Measurements from ENCODE around the gene DMD. TPM values are rescaled to one million over a fixed set of nuclear protein-coding genes. Genes with fewer than 3 reads are reported as not detected.

Gene DMD
- total RNA-seq, 1 experiment from 2014 or later, result 47.2 TPM

DNA sequence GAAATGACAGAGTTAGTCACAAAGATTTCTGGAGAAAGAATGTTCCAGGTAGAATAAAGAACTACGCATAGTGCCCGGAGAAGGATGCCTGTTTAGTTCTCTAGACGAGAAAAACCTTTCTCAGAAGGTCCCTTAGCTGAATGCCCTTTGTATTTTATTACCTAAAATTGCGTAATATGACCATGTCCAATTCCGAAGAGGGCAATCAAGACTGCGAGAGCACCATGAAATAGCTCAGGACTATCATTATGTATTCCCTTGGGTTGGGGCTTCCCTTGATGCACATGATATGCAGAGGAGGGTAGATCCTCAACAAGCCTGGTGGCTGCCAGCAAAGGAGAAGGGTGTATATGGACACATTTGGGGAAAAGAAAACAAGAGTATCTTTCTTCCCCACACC lies 1781.4 kb downstream of the DMD start:
- H3K27me3 Mint-ChIP-seq (ENCODE audit: insufficient read depth, unreplicated experiment), result no peaks in the 10 kb centered on the region
- Histone ChIP-seq H3K4me1 (0 out of 2 replicates have a peak, but pooled peaks cover 4% of the 10 kb centered on the region), H3K9me3 (no peaks in the 10 kb centered on the region), H3K36me3 (ENCODE audit: control insufficient read depth, insufficient read depth, low read length) (no peaks in the 10 kb centered on the region), H3K4me3 (ENCODE audit: low read depth, low read length) (no peak overlapping the region), H3K27me3 (replicated peaks; ENCODE audit: control insufficient read depth, insufficient read depth, low read length) (no peaks in the 10 kb centered on the region)
- ChIA-PET POLR2A (no interaction called here), CTCF (interaction anchor here (1.0 kb wide), 1 partner anchor 113 kb away, joined by 3 read pairs; no protein-coding TSS in a partner anchor)
- no peaks in the 10 kb centered on the region for H3K9me3 Mint-ChIP-seq (ENCODE audit: unreplicated experiment)
- TF ChIP-seq, protein P1, sequence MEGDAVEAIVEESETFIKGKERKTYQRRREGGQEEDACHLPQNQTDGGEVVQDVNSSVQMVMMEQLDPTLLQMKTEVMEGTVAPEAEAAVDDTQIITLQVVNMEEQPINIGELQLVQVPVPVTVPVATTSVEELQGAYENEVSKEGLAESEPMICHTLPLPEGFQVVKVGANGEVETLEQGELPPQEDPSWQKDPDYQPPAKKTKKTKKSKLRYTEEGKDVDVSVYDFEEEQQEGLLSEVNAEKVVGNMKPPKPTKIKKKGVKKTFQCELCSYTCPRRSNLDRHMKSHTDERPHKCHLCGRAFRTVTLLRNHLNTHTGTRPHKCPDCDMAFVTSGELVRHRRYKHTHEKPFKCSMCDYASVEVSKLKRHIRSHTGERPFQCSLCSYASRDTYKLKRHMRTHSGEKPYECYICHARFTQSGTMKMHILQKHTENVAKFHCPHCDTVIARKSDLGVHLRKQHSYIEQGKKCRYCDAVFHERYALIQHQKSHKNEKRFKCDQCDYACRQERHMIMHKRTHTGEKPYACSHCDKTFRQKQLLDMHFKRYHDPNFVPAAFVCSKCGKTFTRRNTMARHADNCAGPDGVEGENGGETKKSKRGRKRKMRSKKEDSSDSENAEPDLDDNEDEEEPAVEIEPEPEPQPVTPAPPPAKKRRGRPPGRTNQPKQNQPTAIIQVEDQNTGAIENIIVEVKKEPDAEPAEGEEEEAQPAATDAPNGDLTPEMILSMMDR (IDR thresholded peaks at IDR 0.05; ENCODE audit: insufficient read depth in 1 of 2, low read depth in 1 of 2, low read length in 1 of 2, severe bottlenecking in 1 of 2, unreplicated experiment in 1 of 2), result no peak
- peaks cover 6% of the 10 kb centered on the region for H3K4me1 Mint-ChIP-seq (ENCODE audit: low read depth, unreplicated experiment)
- DNase-seq, result no peak
- no peaks in the 10 kb centered on the region for H3K36me3 Mint-ChIP-seq (ENCODE audit: insufficient read depth, unreplicated experiment)
- intact Hi-C loops (cut with micrococcal nuclease; ENCODE audit: unreplicated experiment), result no loop called here
- no TSS peak for BruUV-seq (replicated peaks)
- peak overlapping the region; percentile 44 for H3K27ac Mint-ChIP-seq (ENCODE audit: unreplicated experiment)
- no peak overlapping the region for H3K4me3 Mint-ChIP-seq (ENCODE audit: unreplicated experiment)

DNA sequence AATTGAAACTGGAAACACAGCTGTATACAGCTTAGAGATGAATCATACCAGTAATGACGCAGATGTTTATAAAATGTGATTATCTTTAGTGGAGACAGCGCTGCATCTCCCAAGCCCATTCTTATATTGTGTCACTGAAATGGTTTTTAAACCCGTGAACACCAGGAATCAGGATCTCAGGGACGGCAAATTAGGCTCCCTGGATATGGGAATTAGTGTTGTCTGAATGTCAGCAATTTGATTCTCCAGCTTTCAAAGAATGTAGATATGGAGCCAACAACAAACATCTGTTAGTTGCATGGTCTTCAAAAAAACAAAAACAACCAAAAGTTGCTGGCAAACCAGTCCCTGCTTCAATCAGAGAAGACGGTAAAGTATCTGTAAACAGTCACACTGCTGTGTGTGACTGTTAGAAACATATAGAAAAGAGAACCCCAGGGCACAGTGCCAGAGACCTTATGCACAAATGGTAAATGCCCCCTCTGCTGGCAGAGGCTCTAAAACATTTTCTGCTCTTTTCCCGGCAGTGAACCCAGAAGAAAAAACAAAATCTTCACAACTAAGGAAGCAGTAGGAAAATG lies 1787.7 kb downstream of the DMD start:
- Mint-ChIP-seq H3K27ac (ENCODE audit: unreplicated experiment) (no peak overlapping the region), H3K27me3 (ENCODE audit: insufficient read depth, unreplicated experiment) (no peaks in the 10 kb centered on the region), H3K4me3 (ENCODE audit: unreplicated experiment) (no peak overlapping the region), H3K36me3 (ENCODE audit: insufficient read depth, unreplicated experiment) (no peaks in the 10 kb centered on the region), H3K9me3 (ENCODE audit: unreplicated experiment) (no peaks in the 10 kb centered on the region), H3K4me1 (ENCODE audit: low read depth, unreplicated experiment) (peaks cover 6% of the 10 kb centered on the region)
- Histone ChIP-seq H3K4me3 (ENCODE audit: low read depth, low read length) (no peak overlapping the region), H3K27me3 (replicated peaks; ENCODE audit: control insufficient read depth, insufficient read depth, low read length) (no peaks in the 10 kb centered on the region), H3K36me3 (ENCODE audit: control insufficient read depth, insufficient read depth, low read length) (no peaks in the 10 kb centered on the region), H3K9me3 (no peaks in the 10 kb centered on the region), H3K4me1 (no peaks in the 10 kb centered on the region)
- ChIA-PET POLR2A (no interaction called here), CTCF (no interaction called here)
- intact Hi-C loops (cut with micrococcal nuclease; ENCODE audit: unreplicated experiment), result loop anchor here (1.0 to 2.0 kb wide), 2 partner anchors 145 to 384 kb away; no protein-coding TSS in a partner anchor
- DNase-seq, result peak; percentile 24 to 29
- BruUV-seq (replicated peaks), result no TSS peak
- TF ChIP-seq, protein P1 (IDR thresholded peaks at IDR 0.05; ENCODE audit: insufficient read depth in 1 of 2, low read depth in 1 of 2, low read length in 1 of 2, severe bottlenecking in 1 of 2, unreplicated experiment in 1 of 2), result peak; percentile 12 to 37

DNA sequence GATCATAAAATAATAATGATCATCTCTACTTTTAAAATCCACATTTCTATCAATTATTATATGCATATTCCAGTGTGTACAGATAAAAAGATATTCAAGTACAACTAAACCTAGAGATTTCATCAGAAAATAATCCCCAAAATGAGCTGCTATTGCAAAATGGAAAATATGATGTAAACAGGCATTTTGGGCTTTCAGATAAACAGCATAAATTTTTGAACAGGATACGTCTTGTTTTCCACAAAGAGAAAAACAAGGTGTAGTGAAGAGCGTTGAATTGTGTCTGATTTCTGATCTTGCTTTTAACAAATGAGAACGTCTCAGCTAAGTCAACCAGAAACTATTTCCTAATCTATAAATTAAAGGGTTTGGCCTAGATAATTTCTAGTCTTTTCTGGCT lies 1789.9 kb downstream of the DMD start:
- ChIA-PET POLR2A (no interaction called here), CTCF (no interaction called here)
- intact Hi-C loops (cut with micrococcal nuclease; ENCODE audit: unreplicated experiment), result no loop called here
- Mint-ChIP-seq H3K9me3 (ENCODE audit: unreplicated experiment) (no peaks in the 10 kb centered on the region), H3K36me3 (ENCODE audit: insufficient read depth, unreplicated experiment) (no peaks in the 10 kb centered on the region), H3K4me1 (ENCODE audit: low read depth, unreplicated experiment) (no peaks in the 10 kb centered on the region), H3K27me3 (ENCODE audit: insufficient read depth, unreplicated experiment) (no peaks in the 10 kb centered on the region), H3K27ac (ENCODE audit: unreplicated experiment) (no peak overlapping the region), H3K4me3 (ENCODE audit: unreplicated experiment) (no peak overlapping the region)
- no peak overlapping the region for H3K4me3 ChIP-seq (ENCODE audit: low read depth, low read length)
- DNase-seq, result no peak
- H3K9me3 ChIP-seq, result no peaks in the 10 kb centered on the region
- H3K4me1 ChIP-seq, result no peaks in the 10 kb centered on the region
- H3K27me3 ChIP-seq (replicated peaks; ENCODE audit: control insufficient read depth, insufficient read depth, low read length), result no peaks in the 10 kb centered on the region
- TF ChIP-seq, protein P1 (IDR thresholded peaks at IDR 0.05; ENCODE audit: insufficient read depth in 1 of 2, low read depth in 1 of 2, low read length in 1 of 2, severe bottlenecking in 1 of 2, unreplicated experiment in 1 of 2), result no peak
- no peaks in the 10 kb centered on the region for H3K36me3 ChIP-seq (ENCODE audit: control insufficient read depth, insufficient read depth, low read length)
- no TSS peak for BruUV-seq (replicated peaks)

All from Caco-2 (cell line).